ENCODE measurements around the gene SMOC2.
A peak's percentile ranks its signal among the peaks of the same experiment; 100 is the strongest.

The SMOC2 gene

GRCh38 chr6:168645326-168645725 lies 204.3 kb downstream of the SMOC2 start:
- no peak for ATAC-seq (ENCODE audit: low read depth)
- H3K27me3 ChIP-seq (ENCODE audit: insufficient read depth, poor library complexity, severe bottlenecking), result no peaks in the 10 kb centered on the region
- TF ChIP-seq CTCF (IDR thresholded peaks at IDR 0.05; ENCODE audit: poor library complexity, severe bottlenecking), result no peak

GRCh38 chr6:168647271-168647670 lies 206.3 kb downstream of the SMOC2 start:
- no peaks in the 10 kb centered on the region for H3K36me3 ChIP-seq (ENCODE audit: low read depth)
- no peaks in the 10 kb centered on the region for H3K27me3 ChIP-seq (ENCODE audit: insufficient read depth, poor library complexity, severe bottlenecking)
- DNase-seq (ENCODE audit: low spot score) (no peak), ATAC-seq (ENCODE audit: low read depth) (no peak)
- no peak overlapping the region for H3K4me3 ChIP-seq (ENCODE audit: severe bottlenecking)
- H3K4me1 ChIP-seq (ENCODE audit: insufficient read depth, poor library complexity, severe bottlenecking), result peaks cover 5% of the 10 kb centered on the region
- no peak for TF ChIP-seq CTCF (IDR thresholded peaks at IDR 0.05; ENCODE audit: poor library complexity, severe bottlenecking)
- no peak overlapping the region for H3K27ac ChIP-seq (ENCODE audit: poor library complexity, severe bottlenecking)
- no peaks in the 10 kb centered on the region for H3K9me3 ChIP-seq (ENCODE audit: severe bottlenecking)

More at GRCh38 chr6:168645326-168645725, 204.3 kb downstream of the SMOC2 start:
- Histone ChIP-seq H3K4me3 (ENCODE audit: severe bottlenecking) (no peak overlapping the region), H3K36me3 (ENCODE audit: low read depth) (no peaks in the 10 kb centered on the region), H3K4me1 (ENCODE audit: insufficient read depth, poor library complexity, severe bottlenecking) (peaks cover 20% of the 10 kb centered on the region), H3K9me3 (ENCODE audit: severe bottlenecking) (no peaks in the 10 kb centered on the region), H3K27ac (ENCODE audit: poor library complexity, severe bottlenecking) (no peak overlapping the region)
- no peak for DNase-seq (ENCODE audit: low spot score)

GRCh38 chr6:168648240-168649125 lies 207.5 kb downstream of the SMOC2 start:
- Histone ChIP-seq H3K9me3 (ENCODE audit: severe bottlenecking) (no peaks in the 10 kb centered on the region), H3K4me3 (ENCODE audit: severe bottlenecking) (no peak overlapping the region), H3K27ac (ENCODE audit: poor library complexity, severe bottlenecking) (no peak overlapping the region), H3K4me1 (ENCODE audit: insufficient read depth, poor library complexity, severe bottlenecking) (peaks cover 5% of the 10 kb centered on the region), H3K36me3 (ENCODE audit: low read depth) (no peaks in the 10 kb centered on the region), H3K27me3 (ENCODE audit: insufficient read depth, poor library complexity, severe bottlenecking) (no peaks in the 10 kb centered on the region)
- DNase-seq (ENCODE audit: low spot score), result no peak
- TF ChIP-seq CTCF (IDR thresholded peaks at IDR 0.05; ENCODE audit: poor library complexity, severe bottlenecking), result no peak
- peak; percentile 29; the same call in 2 of the 3 replicates for ATAC-seq (ENCODE audit: low read depth)

GRCh38 chr6:168649209-168649608 lies 208.2 kb downstream of the SMOC2 start:
- TF ChIP-seq CTCF (IDR thresholded peaks at IDR 0.05; ENCODE audit: poor library complexity, severe bottlenecking), result no peak

GRCh38 chr6:168650671-168651111 lies 209.7 kb downstream of the SMOC2 start:
- Histone ChIP-seq H3K27ac (ENCODE audit: poor library complexity, severe bottlenecking) (no peak overlapping the region), H3K27me3 (ENCODE audit: insufficient read depth, poor library complexity, severe bottlenecking) (no peaks in the 10 kb centered on the region), H3K4me3 (ENCODE audit: severe bottlenecking) (no peak overlapping the region), H3K36me3 (ENCODE audit: low read depth) (no peaks in the 10 kb centered on the region), H3K4me1 (ENCODE audit: insufficient read depth, poor library complexity, severe bottlenecking) (peaks cover 5% of the 10 kb centered on the region), H3K9me3 (ENCODE audit: severe bottlenecking) (no peaks in the 10 kb centered on the region)
- TF ChIP-seq CTCF (IDR thresholded peaks at IDR 0.05; ENCODE audit: poor library complexity, severe bottlenecking), result no peak
- ATAC-seq (ENCODE audit: low read depth) (no peak), DNase-seq (ENCODE audit: low spot score) (no peak)

More at GRCh38 chr6:168649209-168649608, 208.2 kb downstream of the SMOC2 start:
- H3K36me3 ChIP-seq (ENCODE audit: low read depth), result no peaks in the 10 kb centered on the region
- no peak overlapping the region for H3K27ac ChIP-seq (ENCODE audit: poor library complexity, severe bottlenecking)
- H3K27me3 ChIP-seq (ENCODE audit: insufficient read depth, poor library complexity, severe bottlenecking), result no peaks in the 10 kb centered on the region
- no peak overlapping the region for H3K4me3 ChIP-seq (ENCODE audit: severe bottlenecking)
- DNase-seq (ENCODE audit: low spot score) (no peak), ATAC-seq (ENCODE audit: low read depth) (no peak)
- H3K4me1 ChIP-seq (ENCODE audit: insufficient read depth, poor library complexity, severe bottlenecking), result peaks cover 5% of the 10 kb centered on the region
- H3K9me3 ChIP-seq (ENCODE audit: severe bottlenecking), result no peaks in the 10 kb centered on the region
